ENCODE results near the gene PARP3. TPM values are rescaled to one million over a fixed set of nuclear protein-coding genes. Genes with fewer than 3 reads are reported as not detected.

Gene PARP3
- total and polyA plus RNA-seq, 10 of the 15 experiments (the other 5 are each of a cell fraction or from before 2014, with no cell fraction given) = 2.1 to 31.2 (median 19.5) TPM

DNA sequence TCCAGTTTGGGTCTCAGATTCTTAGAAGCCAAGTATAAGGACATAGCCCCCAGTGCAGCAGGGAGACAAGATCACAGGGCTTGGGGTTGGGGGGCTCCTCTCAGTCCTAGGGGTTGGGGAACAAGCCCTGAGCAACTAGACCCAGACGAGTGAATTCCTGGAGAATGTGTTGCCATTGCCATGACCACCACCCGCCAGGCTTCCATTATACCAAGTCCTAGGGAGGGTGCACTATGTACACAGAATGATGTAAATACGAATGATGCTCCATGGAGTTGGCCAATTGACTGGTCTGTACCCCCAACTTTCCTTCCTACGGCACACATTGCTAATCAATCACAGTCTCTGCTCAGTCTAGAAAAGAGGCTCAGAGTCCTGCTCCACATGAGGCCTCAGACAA lies 47.8 kb upstream of the PARP3 start:
- no peak overlapping the region for H3K4me2 ChIP-seq (ENCODE audit: control insufficient read depth, insufficient read depth)
- H3K9ac ChIP-seq (ENCODE audit: control insufficient read depth, insufficient read depth, low read length) = no peak overlapping the region
- RAD21 ChIA-PET (ENCODE audit: unreplicated experiment) = no interaction called here
- no TSS peak for BruUV-seq (replicated peaks)
- no peaks in the 10 kb centered on the region for H3K4me1 ChIP-seq (ENCODE audit: control insufficient read depth, insufficient read depth, low read length)
- no peak overlapping the region for H3K27ac ChIP-seq (ENCODE audit: control insufficient read depth, insufficient read depth)
- intact Hi-C loops (cut with micrococcal nuclease; ENCODE audit: unreplicated experiment) = no loop called here
- 13% methylated on average over 4 of the region's 4 CpGs for WGBS (ENCODE audit: insufficient coverage, insufficient replicate concordance, low lambda C conversion rate, missing lambda C conversion rate)
- DNase-seq (ENCODE audit: low read depth, low spot score) (no peak), ATAC-seq (no peak), FAIRE-seq (no peak)
- SMC1A ChIA-PET (ENCODE audit: uncharacterized antibody, unreplicated experiment) = no interaction called here
- H3K79me2 ChIP-seq (ENCODE audit: control insufficient read depth, insufficient read depth, low read length) = no peaks in the 10 kb centered on the region
- no peaks in the 10 kb centered on the region for H4K20me1 ChIP-seq (ENCODE audit: control insufficient read depth, insufficient read depth)
- no peaks in the 10 kb centered on the region; a peak in 1 of 4 replicates for H3K27me3 ChIP-seq (replicated peaks in 1 of 2; ENCODE audit: control insufficient read depth in 2 of 2, insufficient read depth in 2 of 2, low read length in 1 of 2)
- H3K9me3 ChIP-seq (replicated peaks; ENCODE audit: control insufficient read depth, insufficient read depth, low read length) = no peaks in the 10 kb centered on the region
- no peak overlapping the region for H3K4me3 ChIP-seq
- POLR2A ChIA-PET = no interaction called here
- in situ Hi-C loops (cut with MboI) = no loop called here
- CTCF ChIA-PET = no interaction called here
- H3K36me3 ChIP-seq (ENCODE audit: control insufficient read depth in 2 of 2, insufficient read depth in 2 of 2, low read length in 1 of 2) = no peaks in the 10 kb centered on the region
- no peak overlapping the region for H2AFZ ChIP-seq (ENCODE audit: control insufficient read depth, low read depth, low read length)
- TF ChIP-seq SMAD1 (IDR thresholded peaks at IDR 0.05; ENCODE audit: low read depth, partially characterized antibody) = no peak
- TF ChIP-seq ELK1 (IDR thresholded peaks at IDR 0.05; ENCODE audit: low read depth, low read length) = no peak
- TF ChIP-seq SPI1 (IDR thresholded peaks at IDR 0.05; ENCODE audit: borderline replicate concordance, insufficient read depth, low read depth, low read length) = no peak
- TF ChIP-seq MYC (IDR thresholded peaks at IDR 0.05; ENCODE audit: insufficient read depth, insufficient read length, insufficient replicate concordance, low read length, severe bottlenecking) = no peak
- TF ChIP-seq EGR1 (IDR thresholded peaks at IDR 0.05; ENCODE audit: borderline replicate concordance in 1 of 2, low read depth in 2 of 2, low read length in 2 of 2) = no peak
- no peak for TF ChIP-seq NKRF (conservative IDR thresholded peaks at IDR 0.05)
- no peak for TF ChIP-seq TARDBP (IDR thresholded peaks at IDR 0.05; ENCODE audit: borderline replicate concordance)
- TF ChIP-seq, protein P1, sequence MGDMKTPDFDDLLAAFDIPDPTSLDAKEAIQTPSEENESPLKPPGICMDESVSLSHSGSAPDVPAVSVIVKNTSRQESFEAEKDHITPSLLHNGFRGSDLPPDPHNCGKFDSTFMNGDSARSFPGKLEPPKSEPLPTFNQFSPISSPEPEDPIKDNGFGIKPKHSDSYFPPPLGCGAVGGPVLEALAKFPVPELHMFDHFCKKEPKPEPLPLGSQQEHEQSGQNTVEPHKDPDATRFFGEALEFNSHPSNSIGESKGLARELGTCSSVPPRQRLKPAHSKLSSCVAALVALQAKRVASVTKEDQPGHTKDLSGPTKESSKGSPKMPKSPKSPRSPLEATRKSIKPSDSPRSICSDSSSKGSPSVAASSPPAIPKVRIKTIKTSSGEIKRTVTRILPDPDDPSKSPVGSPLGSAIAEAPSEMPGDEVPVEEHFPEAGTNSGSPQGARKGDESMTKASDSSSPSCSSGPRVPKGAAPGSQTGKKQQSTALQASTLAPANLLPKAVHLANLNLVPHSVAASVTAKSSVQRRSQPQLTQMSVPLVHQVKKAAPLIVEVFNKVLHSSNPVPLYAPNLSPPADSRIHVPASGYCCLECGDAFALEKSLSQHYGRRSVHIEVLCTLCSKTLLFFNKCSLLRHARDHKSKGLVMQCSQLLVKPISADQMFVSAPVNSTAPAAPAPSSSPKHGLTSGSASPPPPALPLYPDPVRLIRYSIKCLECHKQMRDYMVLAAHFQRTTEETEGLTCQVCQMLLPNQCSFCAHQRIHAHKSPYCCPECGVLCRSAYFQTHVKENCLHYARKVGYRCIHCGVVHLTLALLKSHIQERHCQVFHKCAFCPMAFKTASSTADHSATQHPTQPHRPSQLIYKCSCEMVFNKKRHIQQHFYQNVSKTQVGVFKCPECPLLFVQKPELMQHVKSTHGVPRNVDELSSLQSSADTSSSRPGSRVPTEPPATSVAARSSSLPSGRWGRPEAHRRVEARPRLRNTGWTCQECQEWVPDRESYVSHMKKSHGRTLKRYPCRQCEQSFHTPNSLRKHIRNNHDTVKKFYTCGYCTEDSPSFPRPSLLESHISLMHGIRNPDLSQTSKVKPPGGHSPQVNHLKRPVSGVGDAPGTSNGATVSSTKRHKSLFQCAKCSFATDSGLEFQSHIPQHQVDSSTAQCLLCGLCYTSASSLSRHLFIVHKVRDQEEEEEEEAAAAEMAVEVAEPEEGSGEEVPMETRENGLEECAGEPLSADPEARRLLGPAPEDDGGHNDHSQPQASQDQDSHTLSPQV (IDR thresholded peaks at IDR 0.05) = no peak
- TF ChIP-seq, protein P2, sequence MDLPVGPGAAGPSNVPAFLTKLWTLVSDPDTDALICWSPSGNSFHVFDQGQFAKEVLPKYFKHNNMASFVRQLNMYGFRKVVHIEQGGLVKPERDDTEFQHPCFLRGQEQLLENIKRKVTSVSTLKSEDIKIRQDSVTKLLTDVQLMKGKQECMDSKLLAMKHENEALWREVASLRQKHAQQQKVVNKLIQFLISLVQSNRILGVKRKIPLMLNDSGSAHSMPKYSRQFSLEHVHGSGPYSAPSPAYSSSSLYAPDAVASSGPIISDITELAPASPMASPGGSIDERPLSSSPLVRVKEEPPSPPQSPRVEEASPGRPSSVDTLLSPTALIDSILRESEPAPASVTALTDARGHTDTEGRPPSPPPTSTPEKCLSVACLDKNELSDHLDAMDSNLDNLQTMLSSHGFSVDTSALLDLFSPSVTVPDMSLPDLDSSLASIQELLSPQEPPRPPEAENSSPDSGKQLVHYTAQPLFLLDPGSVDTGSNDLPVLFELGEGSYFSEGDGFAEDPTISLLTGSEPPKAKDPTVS (IDR thresholded peaks at IDR 0.05; ENCODE audit: low read depth, low read length) = no peak
- TF ChIP-seq SKIL (IDR thresholded peaks at IDR 0.05; ENCODE audit: low read depth, poor library complexity, severe bottlenecking) = no peak
- no peak for TF ChIP-seq BHLHE40 (IDR thresholded peaks at IDR 0.05; ENCODE audit: borderline replicate concordance in 1 of 2, low read depth in 2 of 2, low read length in 1 of 2)
- TF ChIP-seq TAF1 (IDR thresholded peaks at IDR 0.05; ENCODE audit: borderline replicate concordance, low read depth, low read length) = no peak

Measured in GM12878 (cell line).